ENCODE measurements around the gene TRPV4. TPM values are rescaled to one million over a fixed set of nuclear protein-coding genes. Genes with fewer than 3 reads are reported as not detected.

The TRPV4 gene
- total RNA-seq, 1 experiment from 2014 or later, result 2.4 TPM

GRCh38 chr12:109873653-109874052 lies 40.5 kb upstream of the TRPV4 start:
- Histone ChIP-seq H3K9ac (ENCODE audit: low read length) (no peak overlapping the region), H3K27ac (ENCODE audit: low read length) (no peak overlapping the region), H3K4me3 (ENCODE audit: low read length) (no peak overlapping the region), H3K27me3 (ENCODE audit: low read length) (no peaks in the 10 kb centered on the region), H2AFZ (ENCODE audit: low read length) (no peak overlapping the region), H3K4me2 (ENCODE audit: low read length) (no peak overlapping the region), H3K79me2 (ENCODE audit: low read length) (peaks cover 45% of the 10 kb centered on the region), H3K36me3 (ENCODE audit: low read depth, low read length) (peaks cover 5% of the 10 kb centered on the region; the same call in 1 of the 2 replicates), H3K9me2 (replicated peaks; ENCODE audit: low read length) (no peaks in the 10 kb centered on the region), H3F3A (ENCODE audit: low read length, unreplicated experiment) (no peaks in the 10 kb centered on the region), H3K4me1 (ENCODE audit: insufficient read depth, low read length) (peaks cover 23% of the 10 kb centered on the region), H4K20me1 (ENCODE audit: low read length) (no peaks in the 10 kb centered on the region; the same call in 1 of the 2 replicates), H3K9me3 (ENCODE audit: low read length) (no peaks in the 10 kb centered on the region)
- POLR2A ChIA-PET (ENCODE audit: unreplicated experiment), result no interaction called here
- CTCF ChIA-PET, result no interaction called here
- DNase-seq (no peak), ATAC-seq (no peak)
- TF ChIP-seq EZH2phosphoT487 (IDR thresholded peaks at IDR 0.05; ENCODE audit: borderline replicate concordance, low read length) (no peak), EZH2 (IDR thresholded peaks at IDR 0.05; ENCODE audit: low read length, unreplicated experiment) (no peak), CTCF (conservative IDR thresholded peaks at IDR 0.05; ENCODE audit: low read depth, low read length) (no peak)
- intact Hi-C loops (cut with micrococcal nuclease), result no loop called here
- no TSS peak for BruUV-seq (replicated peaks)

GRCh38 chr12:109871668-109872314 lies 38.6 kb upstream of the TRPV4 start:
- peaks cover 18% of the 10 kb centered on the region for H3K4me1 ChIP-seq (ENCODE audit: insufficient read depth, low read length)
- H4K20me1 ChIP-seq (ENCODE audit: low read length), result no peaks in the 10 kb centered on the region; the same call in 1 of the 2 replicates
- no peaks in the 10 kb centered on the region for H3K9me3 ChIP-seq (ENCODE audit: low read length)
- no peak overlapping the region for H3K4me3 ChIP-seq (ENCODE audit: low read length)
- H3K79me2 ChIP-seq (ENCODE audit: low read length), result peaks cover 26% of the 10 kb centered on the region
- CTCF ChIA-PET, result interaction anchor here (0.6 kb wide), 1 partner anchor 66 kb away, joined by 5 read pairs; no protein-coding TSS in a partner anchor
- H3K9ac ChIP-seq (ENCODE audit: low read length), result no peak overlapping the region
- ATAC-seq, result no peak
- no peaks in the 10 kb centered on the region for H3F3A ChIP-seq (ENCODE audit: low read length, unreplicated experiment)
- H3K27me3 ChIP-seq (ENCODE audit: low read length), result no peaks in the 10 kb centered on the region
- intact Hi-C loops (cut with micrococcal nuclease), result no loop called here
- TF ChIP-seq EZH2 (IDR thresholded peaks at IDR 0.05; ENCODE audit: low read length, unreplicated experiment) (no peak), CTCF (conservative IDR thresholded peaks at IDR 0.05; ENCODE audit: low read depth, low read length) (no peak)
- H3K4me2 ChIP-seq (ENCODE audit: low read length), result no peak overlapping the region
- peaks cover 5% of the 10 kb centered on the region; the same call in 1 of the 2 replicates for H3K36me3 ChIP-seq (ENCODE audit: low read depth, low read length)
- H3K9me2 ChIP-seq (replicated peaks; ENCODE audit: low read length), result no peaks in the 10 kb centered on the region
- H2AFZ ChIP-seq (ENCODE audit: low read length), result no peak overlapping the region
- POLR2A ChIA-PET (ENCODE audit: unreplicated experiment), result no interaction called here
- DNase-seq, result no peak
- no TSS peak for BruUV-seq (replicated peaks)
- H3K27ac ChIP-seq (ENCODE audit: low read length), result no peak overlapping the region

- Histone ChIP-seq H4K20me1 (ENCODE audit: low read length) (no peaks in the 10 kb centered on the region; the same call in 1 of the 2 replicates), H3K27ac (ENCODE audit: low read length) (no peak overlapping the region), H3K9ac (ENCODE audit: low read length) (no peak overlapping the region), H3K9me3 (ENCODE audit: low read length) (no peaks in the 10 kb centered on the region), H3K4me3 (ENCODE audit: low read length) (no peak overlapping the region), H3K4me1 (ENCODE audit: insufficient read depth, low read length) (peaks cover 12% of the 10 kb centered on the region), H3K4me2 (ENCODE audit: low read length) (no peak overlapping the region), H2AFZ (ENCODE audit: low read length) (no peak overlapping the region), H3K36me3 (ENCODE audit: low read depth, low read length) (peaks cover 5% of the 10 kb centered on the region; the same call in 1 of the 2 replicates), H3K79me2 (ENCODE audit: low read length) (peaks cover 28% of the 10 kb centered on the region), H3F3A (ENCODE audit: low read length, unreplicated experiment) (no peaks in the 10 kb centered on the region), H3K9me2 (replicated peaks; ENCODE audit: low read length) (no peaks in the 10 kb centered on the region), H3K27me3 (ENCODE audit: low read length) (no peaks in the 10 kb centered on the region)
- intact Hi-C loops (cut with micrococcal nuclease), result no loop called here
- POLR2A ChIA-PET (ENCODE audit: unreplicated experiment), result no interaction called here
- DNase-seq (no peak), ATAC-seq (no peak; the same call in 1 of the 2 replicates)
- CTCF ChIA-PET, result no interaction called here
- no peak for TF ChIP-seq CTCF (conservative IDR thresholded peaks at IDR 0.05; ENCODE audit: low read depth, low read length)
- no peak for TF ChIP-seq EZH2 (IDR thresholded peaks at IDR 0.05; ENCODE audit: low read length, unreplicated experiment)
- no peak for TF ChIP-seq EZH2phosphoT487 (IDR thresholded peaks at IDR 0.05; ENCODE audit: borderline replicate concordance, low read length)
- BruUV-seq (replicated peaks), result no TSS peak
Observed at GRCh38 chr12:109870648-109871047, 37.5 kb upstream of the TRPV4 start.

Measured in PC-3 (cell line).